ENCODE measurements around the gene CETP. TPM values are rescaled to one million over a fixed set of nuclear protein-coding genes. Genes with fewer than 3 reads are reported as not detected.
A peak's percentile ranks its signal among the peaks of the same experiment; 100 is the strongest.

CETP gene
- total and polyA plus RNA-seq, 12 donors: 1.2 to 7.9 (median 2.8) TPM

DNA sequence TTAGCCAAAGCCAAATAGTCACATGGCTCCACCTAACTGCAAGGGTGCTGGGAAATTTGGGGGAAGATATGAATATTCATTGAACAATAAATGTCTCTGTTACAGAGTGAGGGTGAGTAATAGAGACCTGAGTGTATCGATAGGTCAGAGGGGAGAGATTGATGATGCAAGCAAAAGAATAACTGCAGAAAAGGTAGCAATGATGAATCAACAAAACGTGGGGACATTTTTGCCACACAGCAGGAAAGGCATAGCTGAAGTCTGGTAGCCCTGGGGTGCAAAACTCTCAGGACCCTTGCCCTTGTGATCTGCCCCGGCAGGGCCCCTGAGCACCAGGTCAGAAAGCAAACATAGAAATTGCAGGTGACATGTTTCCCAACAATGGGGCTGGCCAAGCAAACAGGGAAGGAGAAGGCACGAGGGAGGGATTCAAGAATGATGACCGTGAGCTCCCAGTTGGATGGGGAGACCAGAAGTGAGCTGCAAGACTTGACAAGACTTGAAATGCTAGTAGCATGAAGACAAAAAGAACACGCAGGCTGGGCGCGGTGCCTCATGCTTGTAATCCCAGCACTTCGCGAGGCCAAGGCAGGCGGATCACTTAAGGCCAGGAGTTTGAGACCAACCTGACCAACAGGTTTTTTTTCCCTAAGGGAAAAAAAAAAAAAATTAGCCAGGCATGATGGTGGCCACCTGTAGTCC lies 42.5 kb upstream of the CETP start:
- Histone ChIP-seq H3K27ac (peak overlapping the region in 1 of 5 donors; percentile 64), H3K36me3 (replicated peaks in 1 of 2) (no peaks in the 10 kb centered on the region), H3K27me3 (no peaks in the 10 kb centered on the region), H3K9me3 (replicated peaks in 1 of 3) (no peaks in the 10 kb centered on the region), H3K4me3 (no peak overlapping the region), H3K4me1 (replicated peaks in 1 of 2) (peaks cover 8 to 40% of the 10 kb centered on the region in 2 donors)
- WGBS, 4 donors: 89 to 95% (median 92%) methylated on average over 11 of the region's 11 CpGs
- no peak for DNase-seq
- TF ChIP-seq, protein P1, sequence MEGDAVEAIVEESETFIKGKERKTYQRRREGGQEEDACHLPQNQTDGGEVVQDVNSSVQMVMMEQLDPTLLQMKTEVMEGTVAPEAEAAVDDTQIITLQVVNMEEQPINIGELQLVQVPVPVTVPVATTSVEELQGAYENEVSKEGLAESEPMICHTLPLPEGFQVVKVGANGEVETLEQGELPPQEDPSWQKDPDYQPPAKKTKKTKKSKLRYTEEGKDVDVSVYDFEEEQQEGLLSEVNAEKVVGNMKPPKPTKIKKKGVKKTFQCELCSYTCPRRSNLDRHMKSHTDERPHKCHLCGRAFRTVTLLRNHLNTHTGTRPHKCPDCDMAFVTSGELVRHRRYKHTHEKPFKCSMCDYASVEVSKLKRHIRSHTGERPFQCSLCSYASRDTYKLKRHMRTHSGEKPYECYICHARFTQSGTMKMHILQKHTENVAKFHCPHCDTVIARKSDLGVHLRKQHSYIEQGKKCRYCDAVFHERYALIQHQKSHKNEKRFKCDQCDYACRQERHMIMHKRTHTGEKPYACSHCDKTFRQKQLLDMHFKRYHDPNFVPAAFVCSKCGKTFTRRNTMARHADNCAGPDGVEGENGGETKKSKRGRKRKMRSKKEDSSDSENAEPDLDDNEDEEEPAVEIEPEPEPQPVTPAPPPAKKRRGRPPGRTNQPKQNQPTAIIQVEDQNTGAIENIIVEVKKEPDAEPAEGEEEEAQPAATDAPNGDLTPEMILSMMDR (IDR thresholded peaks at IDR 0.05): no peak
- TF ChIP-seq POLR2A (IDR thresholded peaks at IDR 0.05): no peak
- intact Hi-C loops (cut with DNase I): no loop called here

DNA sequence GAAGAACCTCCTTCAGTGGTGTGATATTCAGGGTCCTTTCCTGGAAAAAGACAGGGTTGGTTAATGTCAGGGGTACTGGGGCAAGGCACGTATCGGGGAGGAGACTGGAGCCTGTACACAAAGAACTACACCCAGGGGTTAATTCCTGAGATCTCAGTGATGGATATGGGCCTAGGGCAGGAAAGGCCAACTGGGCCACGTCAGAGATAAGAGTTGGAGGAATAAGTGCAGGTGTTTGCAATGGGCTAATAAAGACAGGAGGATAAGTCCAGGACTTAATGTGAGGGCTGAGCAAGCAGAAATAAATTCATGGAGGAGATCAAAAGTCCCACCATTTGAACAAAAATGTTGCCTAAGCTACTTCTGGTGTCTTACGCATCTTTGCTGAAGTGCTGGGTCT lies 40.2 kb upstream of the CETP start:
- no peaks in the 10 kb centered on the region for H3K27me3 ChIP-seq
- no peaks in the 10 kb centered on the region for H3K36me3 ChIP-seq (replicated peaks in 1 of 2)
- H3K9me3 ChIP-seq (replicated peaks in 1 of 3): no peaks in the 10 kb centered on the region
- intact Hi-C loops (cut with DNase I): no loop called here
- no peak overlapping the region for H3K27ac ChIP-seq
- TF ChIP-seq, protein P1 (IDR thresholded peaks at IDR 0.05): no peak
- no peak for TF ChIP-seq POLR2A (IDR thresholded peaks at IDR 0.05)
- 81 to 82% (median 82%) methylated on average over 4 of the region's 4 CpGs for WGBS, 4 donors
- no peak overlapping the region for H3K4me3 ChIP-seq
- H3K4me1 ChIP-seq (replicated peaks in 1 of 2): peaks cover 1 to 23% of the 10 kb centered on the region in 2 donors
- no peak for DNase-seq

GRCh38 chr16:56923481-56924091 lies 38.2 kb upstream of the CETP start:
- 84 to 95% (median 88%) methylated on average over 9 of the region's 9 CpGs for WGBS, 4 donors
- intact Hi-C loops (cut with DNase I): no loop called here

DNA sequence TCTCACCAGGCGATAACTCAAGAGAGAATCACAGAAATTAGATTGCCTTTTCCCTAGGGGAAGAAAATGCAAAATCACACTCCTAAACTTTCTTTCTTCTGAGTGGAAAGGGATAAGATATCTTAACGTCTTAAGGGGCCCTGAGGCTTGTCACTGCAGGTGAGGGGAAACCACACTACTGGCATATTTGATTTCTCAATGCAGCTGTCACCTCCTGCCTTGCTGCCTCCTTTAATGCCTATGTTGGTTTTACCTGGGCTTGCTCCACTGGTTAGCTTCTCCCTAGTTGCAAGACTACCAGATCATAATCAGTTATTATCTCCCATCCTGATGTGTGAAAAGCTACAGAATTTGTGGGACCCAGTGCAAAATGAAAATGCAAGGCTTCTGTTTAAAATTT lies 34.3 kb upstream of the CETP start:
- no peaks in the 10 kb centered on the region for H3K36me3 ChIP-seq (replicated peaks in 1 of 2)
- no peaks in the 10 kb centered on the region for H3K9me3 ChIP-seq (replicated peaks in 1 of 3)
- peaks cover 4 to 8% of the 10 kb centered on the region in 2 donors for H3K4me1 ChIP-seq (replicated peaks in 1 of 2)
- no peaks in the 10 kb centered on the region for H3K27me3 ChIP-seq
- no peak overlapping the region for H3K4me3 ChIP-seq
- no peak for DNase-seq
- WGBS, 4 donors: 59 to 69% (median 63%) methylated on average over 2 of the region's 2 CpGs
- intact Hi-C loops (cut with DNase I): no loop called here
- H3K27ac ChIP-seq: no peak overlapping the region
- TF ChIP-seq, protein P1 (IDR thresholded peaks at IDR 0.05): no peak
- no peak for TF ChIP-seq POLR2A (IDR thresholded peaks at IDR 0.05)

More at GRCh38 chr16:56923481-56924091, 38.2 kb upstream of the CETP start:
- no peaks in the 10 kb centered on the region for H3K36me3 ChIP-seq (replicated peaks in 1 of 2)
- H3K27me3 ChIP-seq: no peaks in the 10 kb centered on the region
- TF ChIP-seq, protein P1 (IDR thresholded peaks at IDR 0.05): no peak
- no peak for TF ChIP-seq POLR2A (IDR thresholded peaks at IDR 0.05)
- no peak for DNase-seq
- H3K9me3 ChIP-seq (replicated peaks in 1 of 3): no peaks in the 10 kb centered on the region
- H3K4me1 ChIP-seq (replicated peaks in 1 of 2): peaks cover 0 to 4% of the 10 kb centered on the region in 2 donors
- no peak overlapping the region for H3K4me3 ChIP-seq
- H3K27ac ChIP-seq: no peak overlapping the region

All from adrenal gland (tissue), 12 donors.